AG04450 (cell line): ENCODE measurements around the gene RHOV. TPM values are rescaled to one million over a fixed set of nuclear protein-coding genes. Genes with fewer than 3 reads are reported as not detected.

Experiments
- CTCF ChIA-PET: fragments of 300-600, 350-600 bp; formaldehyde crosslinking; extraction: SDS; loops from one replicate; lab custom pipeline; 2022; ENCODE audit warnings: antibody characterized with exemption, inconsistent platforms; lab: Charles Lee
- POLR2A ChIA-PET: fragments of 350-600 bp; formaldehyde crosslinking; extraction: SDS; loops from one replicate; lab custom pipeline; 2021; ENCODE audit warnings: antibody characterized with exemption, inconsistent platforms; lab: Yijun Ruan, JAX
- DNase-seq: peaks from one replicate; pipeline ENCODE4 v3.0.0-alpha.2; 2011; ENCODE audit warnings: low read depth, low spot score
- H3K27ac ChIP-seq: one replicate; pipeline ENCODE4 v1.5.1; 2012; ENCODE audit warnings: low read depth, low read length, control low read depth
- H3K27me3 ChIP-seq: one replicate; pipeline ENCODE4 v1.6.0; 2012; ENCODE audit warnings: low read length; ENCODE audit not compliant: control insufficient read depth, insufficient read depth
- H3K4me3 ChIP-seq: 2 replicates; pipeline ENCODE4 v1.5.1; 2011; ENCODE audit warnings: mild to moderate bottlenecking, low read depth, low read length, control low read depth
- H3K9me3 ChIP-seq: 2 replicates; pipeline ENCODE4 v1.5.1; 2012; ENCODE audit warnings: low read length; ENCODE audit not compliant: control insufficient read depth, insufficient read depth
- CTCF ChIP-seq: IDR thresholded peaks from 2 replicates; pipeline ENCODE4 v1.5.1; 2011; ENCODE audit warnings: low read depth, low read length, control low read depth, inconsistent platforms
- polyA minus RNA-seq: library from RNA; depleted of rRNA, polyadenylated mRNA; stranded (reverse); fragments of >200 nt; gene quantifications from 2 replicates; pipeline ENCODE4 v1.2.3, GENCODE V29; 2011; rRNA and poly(A)+ RNA removed
- polyA plus RNA-seq: library from polyadenylated mRNA; depleted of rRNA; stranded (reverse); fragments of >200 nt; gene quantifications from 2 replicates; pipeline ENCODE4 v1.2.3, GENCODE V29; 2011; rRNA removed

Gene RHOV
- polyA plus RNA-seq (0.04 and 0.10 TPM in 2 replicates), polyA minus RNA-seq (not detected in 2 replicates)

GRCh38 chr15:40873694-40874561, at the start of gene RHOV:
Gene RHOV (minus strand): TSS chr15:40874234. CDS start chr15:40874139, 95 bp downstream.
- Histone ChIP-seq H3K27me3 (peaks cover 12% of the 10 kb centered on the region), H3K27ac (no peak within 1 kb of the TSS), H3K9me3 (no peaks in the 10 kb centered on the region), H3K4me3 (peak within 1 kb of the TSS; percentile 58)
- POLR2A ChIA-PET: no interaction called here
- peak; percentile 31 for TF ChIP-seq CTCF
- CTCF ChIA-PET: interaction anchor here (0.5 to 1.7 kb wide), 7 partner anchors 10 to 130 kb away, joined by 3 to 7 read pairs (median 3); partner anchors contain the start of gene VPS18
- DNase-seq: no peak

- no peak for TF ChIP-seq CTCF
- H3K9me3 ChIP-seq: no peaks in the 10 kb centered on the region
- no peak overlapping the region for H3K4me3 ChIP-seq
- H3K27me3 ChIP-seq: peaks cover 35% of the 10 kb centered on the region
- H3K27ac ChIP-seq: no peak overlapping the region
- no peak for DNase-seq
- ChIA-PET CTCF (interaction anchor here (1.2 to 1.4 kb wide), 2 partner anchors 18 to 98 kb away, joined by 3 to 4 read pairs; no protein-coding TSS in a partner anchor), POLR2A (interaction anchor here (0.5 to 0.6 kb wide), 2 partner anchors 14 to 15 kb away, joined by 4 read pairs; no protein-coding TSS in a partner anchor)
Observed at GRCh38 chr15:40923551-40923950, 49.5 kb upstream of the RHOV start.

- ChIA-PET POLR2A (no interaction called here), CTCF (no interaction called here)
- Histone ChIP-seq H3K27ac (no peak overlapping the region), H3K9me3 (no peaks in the 10 kb centered on the region), H3K27me3 (peaks cover 26% of the 10 kb centered on the region), H3K4me3 (no peak overlapping the region)
- DNase-seq: no peak
- TF ChIP-seq CTCF: no peak
Observed at GRCh38 chr15:40922608-40923005, 48.6 kb upstream of the RHOV start.

- CTCF ChIA-PET: no interaction called here
- Histone ChIP-seq H3K27ac (no peak overlapping the region), H3K4me3 (no peak overlapping the region), H3K9me3 (no peaks in the 10 kb centered on the region), H3K27me3 (peaks cover 21% of the 10 kb centered on the region)
- DNase-seq: no peak
- POLR2A ChIA-PET: interaction anchor here (0.6 kb wide), 1 partner anchor 61 kb away, joined by 4 read pairs; no protein-coding TSS in a partner anchor
- TF ChIP-seq CTCF: no peak
Observed at GRCh38 chr15:40921949-40922607, 48.0 kb upstream of the RHOV start.
